ENCODE results near the gene ARID4A.

DNA sequence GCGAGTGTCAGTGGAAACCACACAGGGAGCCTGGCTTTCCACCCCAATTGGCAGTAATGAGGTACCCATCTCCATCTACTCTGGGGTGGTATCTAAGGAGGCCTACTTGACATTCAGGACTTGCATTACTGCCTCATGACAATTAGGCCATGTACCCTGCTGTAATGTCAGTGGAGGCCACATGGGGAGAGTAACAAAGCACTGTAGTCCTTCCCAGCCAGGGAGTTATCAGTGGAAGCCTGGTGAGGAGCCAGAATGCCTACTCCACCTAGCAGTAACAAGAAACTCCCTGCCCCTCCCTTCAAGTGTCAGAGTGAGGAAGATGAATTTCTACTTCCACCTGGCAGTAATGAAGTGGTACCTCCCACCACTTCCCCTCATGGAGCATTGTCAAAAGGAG is 116.5 kb downstream of the ARID4A start:
- TF ChIP-seq CTCF (conservative IDR thresholded peaks at IDR 0.05; ENCODE audit: low read depth, low read length) (no peak), EZH2 (IDR thresholded peaks at IDR 0.05; ENCODE audit: borderline replicate concordance, low read depth, low read length, poor library complexity, severe bottlenecking) (no peak)

All from A673 (cell line).